ENCODE measurements around the gene DYNC1H1.
A peak's percentile ranks its signal among the peaks of the same experiment; 100 is the strongest.

The DYNC1H1 gene

GRCh38 chr14:101964297-101965180, at the start of gene DYNC1H1:
TSS of gene DYNC1H1 (plus strand) at chr14:101964573. CDS start at chr14:101964692, 119 bp downstream.
- peak; percentile 94 to 99 (median 98) for DNase-seq

GRCh38 chr14:101915871-101916815, 48.2 kb upstream of the DYNC1H1 start:
- DNase-seq = no peak

- DNase-seq = no peak
These were observed 47.5 kb upstream of the DYNC1H1 start for GRCh38 chr14:101916816-101917412.

GRCh38 chr14:101917413-101918017, 46.9 kb upstream of the DYNC1H1 start:
- DNase-seq = no peak

GRCh38 chr14:101918065-101918989, 46.0 kb upstream of the DYNC1H1 start:
- no peak for DNase-seq

GRCh38 chr14:101920271-101920670, 44.1 kb upstream of the DYNC1H1 start:
- DNase-seq = peak; percentile 25 to 49 (median 36)

GRCh38 chr14:101922866-101923265, 41.5 kb upstream of the DYNC1H1 start:
- DNase-seq = no peak

GRCh38 chr14:101925152-101925551, 39.2 kb upstream of the DYNC1H1 start:
- DNase-seq = no peak

GRCh38 chr14:101926085-101926484, 38.3 kb upstream of the DYNC1H1 start:
- no peak for DNase-seq

GRCh38 chr14:101926620-101927019, 37.8 kb upstream of the DYNC1H1 start:
- no peak for DNase-seq

- peak; percentile 97 to 99 (median 98) for DNase-seq
These were observed 36.5 kb upstream of the DYNC1H1 start for GRCh38 chr14:101927859-101928258.

- DNase-seq = peak in 1 of 3 donors; percentile 10
These were observed 35.9 kb upstream of the DYNC1H1 start for GRCh38 chr14:101928415-101928841.

GRCh38 chr14:101929096-101929495, 35.3 kb upstream of the DYNC1H1 start:
- DNase-seq = no peak

GRCh38 chr14:101929946-101930345, 34.4 kb upstream of the DYNC1H1 start:
- no peak for DNase-seq

GRCh38 chr14:101932673-101933072, 31.7 kb upstream of the DYNC1H1 start:
- no peak for DNase-seq

- no peak for DNase-seq
These were observed 31.2 kb upstream of the DYNC1H1 start for GRCh38 chr14:101933209-101933608.

- peak; percentile 52 to 71 (median 52) for DNase-seq
These were observed 29.7 kb upstream of the DYNC1H1 start for GRCh38 chr14:101934601-101935150.

- DNase-seq = no peak
These were observed 26.2 kb upstream of the DYNC1H1 start for GRCh38 chr14:101937926-101938767.

GRCh38 chr14:101939646-101940170, 24.7 kb upstream of the DYNC1H1 start:
- DNase-seq = peak; percentile 33 to 68 (median 49)

GRCh38 chr14:101944451-101944850, 19.9 kb upstream of the DYNC1H1 start:
- DNase-seq = no peak

Measured in suppressor macrophage treated with lipopolysaccharide for 1 hour (primary cell).